Bronchial epithelial cell (primary cell): ENCODE data around the gene NFIA. TPM values are rescaled to one million over a fixed set of nuclear protein-coding genes. Genes with fewer than 3 reads are reported as not detected.

ENCODE experiments used
- DNase-seq: peaks from one replicate; pipeline ENCODE4 v3.0.0-alpha.2; 2010; ENCODE audit warnings: low read depth
- FAIRE-seq: peaks from 2 replicates; lab custom pipeline; 2011; peaks lifted over from hg19 to GRCh38; lab: Jason Lieb, UNC
- H3K27me3 ChIP-seq: 2 replicates; pipeline ENCODE4 v1.5.1; 2011; ENCODE audit warnings: low read length; ENCODE audit not compliant: control insufficient read depth, insufficient read depth
- H3K36me3 ChIP-seq: 2 replicates; pipeline ENCODE4 v1.5.1; 2011; ENCODE audit warnings: low read length; ENCODE audit not compliant: control insufficient read depth, insufficient read depth
- H3K4me3 ChIP-seq: 2 replicates; pipeline ENCODE4 v1.5.1; 2011; ENCODE audit warnings: mild to moderate bottlenecking, low read depth, low read length, control low read depth
- CTCF ChIP-seq: IDR thresholded peaks from 2 replicates; pipeline ENCODE4 v1.5.1; 2011; ENCODE audit warnings: mild to moderate bottlenecking, moderate library complexity, low read length, control low read depth, inconsistent platforms; ENCODE audit not compliant: insufficient read depth, severe bottlenecking
- total RNA-seq: library from RNA; depleted of rRNA; stranded (reverse); fragments of >200 nt; gene quantifications from 2 replicates; pipeline ENCODE4 v1.2.1, GENCODE V29; 2014

The NFIA gene
- total RNA-seq, 1 donor from 2014 or later: 7.4 TPM

GRCh38 chr1:61487801-61488200, 405.4 kb downstream of the NFIA start:
- DNase-seq: no peak
- H3K36me3 ChIP-seq: no peaks in the 10 kb centered on the region
- H3K27me3 ChIP-seq: no peaks in the 10 kb centered on the region
- H3K4me3 ChIP-seq: no peak overlapping the region
- no peak for FAIRE-seq
- TF ChIP-seq CTCF: no peak

- TF ChIP-seq CTCF: no peak
- FAIRE-seq: no peak
- no peak overlapping the region for H3K4me3 ChIP-seq
- H3K36me3 ChIP-seq: no peaks in the 10 kb centered on the region
- H3K27me3 ChIP-seq: no peaks in the 10 kb centered on the region
- no peak for DNase-seq
These were observed 408.6 kb downstream of the NFIA start for GRCh38 chr1:61490924-61491323.

- DNase-seq (no peak), FAIRE-seq (no peak)
- Histone ChIP-seq H3K4me3 (no peak overlapping the region), H3K27me3 (no peaks in the 10 kb centered on the region), H3K36me3 (no peaks in the 10 kb centered on the region)
- TF ChIP-seq CTCF: no peak
These were observed 409.1 kb downstream of the NFIA start for GRCh38 chr1:61491497-61491896.

GRCh38 chr1:61494000-61494399, 411.6 kb downstream of the NFIA start:
- DNase-seq: no peak
- no peak for TF ChIP-seq CTCF
- H3K36me3 ChIP-seq: no peaks in the 10 kb centered on the region
- no peak for FAIRE-seq
- H3K27me3 ChIP-seq: no peaks in the 10 kb centered on the region
- H3K4me3 ChIP-seq: no peak overlapping the region

- H3K4me3 ChIP-seq: no peak overlapping the region
- FAIRE-seq (no peak), DNase-seq (peak; percentile 89)
- H3K27me3 ChIP-seq: no peaks in the 10 kb centered on the region
- no peaks in the 10 kb centered on the region for H3K36me3 ChIP-seq
- TF ChIP-seq CTCF: no peak
These were observed 414.1 kb downstream of the NFIA start for GRCh38 chr1:61496501-61496900.

GRCh38 chr1:61497013-61497412, 414.7 kb downstream of the NFIA start:
- FAIRE-seq: no peak
- Histone ChIP-seq H3K27me3 (no peaks in the 10 kb centered on the region), H3K4me3 (no peak overlapping the region), H3K36me3 (no peaks in the 10 kb centered on the region)
- no peak for DNase-seq
- no peak for TF ChIP-seq CTCF
